SK-N-SH treated with all-trans-retinoic acid at 6 μM for 48 hours (cell line): ENCODE data around the gene ARL2.

Experiments used
- ATAC-seq: fragments of 200-7000 bp; cut with Tn5 transposase; 3 replicates; pipeline ENCODE4 v1.9.1; 2020; ENCODE audit warnings: mild to moderate bottlenecking, moderate library complexity
- ARNTL ChIP-seq: fragments of 450-650 bp; formaldehyde crosslinking; IDR thresholded peaks from 2 replicates; pipeline ENCODE4 v1.5.0; 2020; ENCODE audit warnings: low read depth, mild to moderate bottlenecking, moderate library complexity, borderline replicate concordance
- BACH2 ChIP-seq: fragments of 250-450 bp; sonication (Bioruptor Pico); IDR thresholded peaks from 2 replicates; pipeline ENCODE4 v1.9.0; 2021; ENCODE audit warnings: mild to moderate bottlenecking, borderline replicate concordance
- ESRRG ChIP-seq: fragments of 250-450 bp; sonication (Bioruptor Pico); IDR thresholded peaks from 2 replicates; pipeline ENCODE4 v1.6.1; 2021; ENCODE audit warnings: mild to moderate bottlenecking
- GLIS3 ChIP-seq: fragments of 250-450 bp; sonication (Bioruptor Pico); IDR thresholded peaks from 2 replicates; pipeline ENCODE4 v1.5.0; 2020; ENCODE audit warnings: mild to moderate bottlenecking, moderate library complexity
- ISL1 ChIP-seq: fragments of 250-450 bp; sonication (Bioruptor Pico); IDR thresholded peaks from 2 replicates; pipeline ENCODE4 v2.1.2; 2022; ENCODE audit warnings: mild to moderate bottlenecking, moderate library complexity
- OSR1 ChIP-seq: fragments of 250-450 bp; sonication (Bioruptor Pico); IDR thresholded peaks from 2 replicates; pipeline ENCODE4 v1.8.0; 2022; ENCODE audit warnings: moderate library complexity, mild to moderate bottlenecking, inconsistent platforms
- PPARA ChIP-seq: fragments of 250-450 bp; sonication (Bioruptor Pico); IDR thresholded peaks from 2 replicates; pipeline ENCODE4 v1.5.0; 2020; ENCODE audit warnings: mild to moderate bottlenecking, borderline replicate concordance
- RARB ChIP-seq: fragments of 250-450 bp; sonication (Bioruptor Pico); IDR thresholded peaks from 2 replicates; pipeline ENCODE4 v1.8.0; 2021; ENCODE audit warnings: mild to moderate bottlenecking, moderate library complexity
- TCF4 ChIP-seq: fragments of 250-450 bp; sonication (Bioruptor Pico); IDR thresholded peaks from 2 replicates; pipeline ENCODE4 v1.8.0; 2021; ENCODE audit warnings: mild to moderate bottlenecking, moderate library complexity, borderline replicate concordance
- TOX ChIP-seq: fragments of 250-450 bp; sonication (Bioruptor Pico); IDR thresholded peaks from 2 replicates; pipeline ENCODE4 v1.8.0; 2021; ENCODE audit warnings: mild to moderate bottlenecking, moderate library complexity, borderline replicate concordance
- ZC3H10 ChIP-seq: fragments of 250-450 bp; sonication (Bioruptor Pico); IDR thresholded peaks from 2 replicates; pipeline ENCODE4 v1.5.1; 2021; ENCODE audit warnings: mild to moderate bottlenecking, moderate library complexity
- ZFP3 ChIP-seq: fragments of 250-450 bp; sonication (Bioruptor Pico); IDR thresholded peaks from 2 replicates; pipeline ENCODE4 v1.5.0; 2020; ENCODE audit warnings: mild to moderate bottlenecking, moderate library complexity
- ZFP30 ChIP-seq: fragments of 450-650 bp; formaldehyde crosslinking; IDR thresholded peaks from 2 replicates; pipeline ENCODE4 v1.5.0; 2022; ENCODE audit warnings: mild to moderate bottlenecking, moderate library complexity
- ZNF565 ChIP-seq: fragments of 450-650 bp; formaldehyde crosslinking; conservative IDR thresholded peaks from 2 replicates; pipeline ENCODE4 v1.5.0; 2020; ENCODE audit warnings: low read depth, mild to moderate bottlenecking, moderate library complexity
- ZNF8 ChIP-seq: fragments of 450-650 bp; formaldehyde crosslinking; IDR thresholded peaks from 2 replicates; pipeline ENCODE4 v1.5.0; 2020; ENCODE audit warnings: mild to moderate bottlenecking, moderate library complexity
- TF ChIP-seq, protein P1 (sequence below): fragments of 250-450 bp; sonication (Bioruptor Pico); IDR thresholded peaks from 2 replicates; pipeline ENCODE4 v1.5.0; 2020; ENCODE audit warnings: mild to moderate bottlenecking, moderate library complexity
- TF ChIP-seq, protein P2 (sequence below): fragments of 250-450 bp; sonication (Bioruptor Pico); IDR thresholded peaks from 2 replicates; pipeline ENCODE4 v1.8.0; 2021; ENCODE audit warnings: low read depth, mild to moderate bottlenecking, moderate library complexity, borderline replicate concordance
- TF ChIP-seq, protein P3 (sequence below): fragments of 250-450 bp; sonication (Bioruptor Pico); IDR thresholded peaks from 2 replicates; pipeline ENCODE4 v1.8.0; 2020; ENCODE audit warnings: mild to moderate bottlenecking, moderate library complexity, borderline replicate concordance

ARL2 gene

GRCh38 chr11:65035579-65035978 lies 21.6 kb downstream of the ARL2 start:
- no peak for ATAC-seq
- TF ChIP-seq ZC3H10 (CRISPR knock-in tag) = no peak

GRCh38 chr11:65036931-65037330 lies 23.0 kb downstream of the ARL2 start:
- TF ChIP-seq ZNF565 (CRISPR knock-in tag) (no peak), RARB (CRISPR knock-in tag) (no peak), GLIS3 (no peak), ESRRG (no peak), TCF4 (CRISPR knock-in tag) (no peak), ZC3H10 (CRISPR knock-in tag) (no peak), ZFP3 (CRISPR knock-in tag) (no peak), OSR1 (CRISPR knock-in tag) (no peak), BACH2 (CRISPR knock-in tag) (no peak), ZFP30 (CRISPR knock-in tag) (no peak)
- TF ChIP-seq, protein P1, sequence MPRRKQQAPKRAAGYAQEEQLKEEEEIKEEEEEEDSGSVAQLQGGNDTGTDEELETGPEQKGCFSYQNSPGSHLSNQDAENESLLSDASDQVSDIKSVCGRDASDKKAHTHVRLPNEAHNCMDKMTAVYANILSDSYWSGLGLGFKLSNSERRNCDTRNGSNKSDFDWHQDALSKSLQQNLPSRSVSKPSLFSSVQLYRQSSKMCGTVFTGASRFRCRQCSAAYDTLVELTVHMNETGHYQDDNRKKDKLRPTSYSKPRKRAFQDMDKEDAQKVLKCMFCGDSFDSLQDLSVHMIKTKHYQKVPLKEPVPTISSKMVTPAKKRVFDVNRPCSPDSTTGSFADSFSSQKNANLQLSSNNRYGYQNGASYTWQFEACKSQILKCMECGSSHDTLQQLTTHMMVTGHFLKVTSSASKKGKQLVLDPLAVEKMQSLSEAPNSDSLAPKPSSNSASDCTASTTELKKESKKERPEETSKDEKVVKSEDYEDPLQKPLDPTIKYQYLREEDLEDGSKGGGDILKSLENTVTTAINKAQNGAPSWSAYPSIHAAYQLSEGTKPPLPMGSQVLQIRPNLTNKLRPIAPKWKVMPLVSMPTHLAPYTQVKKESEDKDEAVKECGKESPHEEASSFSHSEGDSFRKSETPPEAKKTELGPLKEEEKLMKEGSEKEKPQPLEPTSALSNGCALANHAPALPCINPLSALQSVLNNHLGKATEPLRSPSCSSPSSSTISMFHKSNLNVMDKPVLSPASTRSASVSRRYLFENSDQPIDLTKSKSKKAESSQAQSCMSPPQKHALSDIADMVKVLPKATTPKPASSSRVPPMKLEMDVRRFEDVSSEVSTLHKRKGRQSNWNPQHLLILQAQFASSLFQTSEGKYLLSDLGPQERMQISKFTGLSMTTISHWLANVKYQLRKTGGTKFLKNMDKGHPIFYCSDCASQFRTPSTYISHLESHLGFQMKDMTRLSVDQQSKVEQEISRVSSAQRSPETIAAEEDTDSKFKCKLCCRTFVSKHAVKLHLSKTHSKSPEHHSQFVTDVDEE (CRISPR knock-in tag) = no peak
- TF ChIP-seq, protein P2, sequence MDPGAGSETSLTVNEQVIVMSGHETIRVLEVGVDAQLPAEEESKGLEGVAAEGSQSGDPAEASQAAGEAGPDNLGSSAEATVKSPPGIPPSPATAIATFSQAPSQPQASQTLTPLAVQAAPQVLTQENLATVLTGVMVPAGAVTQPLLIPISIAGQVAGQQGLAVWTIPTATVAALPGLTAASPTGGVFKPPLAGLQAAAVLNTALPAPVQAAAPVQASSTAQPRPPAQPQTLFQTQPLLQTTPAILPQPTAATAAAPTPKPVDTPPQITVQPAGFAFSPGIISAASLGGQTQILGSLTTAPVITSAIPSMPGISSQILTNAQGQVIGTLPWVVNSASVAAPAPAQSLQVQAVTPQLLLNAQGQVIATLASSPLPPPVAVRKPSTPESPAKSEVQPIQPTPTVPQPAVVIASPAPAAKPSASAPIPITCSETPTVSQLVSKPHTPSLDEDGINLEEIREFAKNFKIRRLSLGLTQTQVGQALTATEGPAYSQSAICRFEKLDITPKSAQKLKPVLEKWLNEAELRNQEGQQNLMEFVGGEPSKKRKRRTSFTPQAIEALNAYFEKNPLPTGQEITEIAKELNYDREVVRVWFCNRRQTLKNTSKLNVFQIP (CRISPR knock-in tag) = no peak
- TF ChIP-seq, all 23 proteins: peak for 0
- no peak for ATAC-seq

GRCh38 chr11:65040520-65040846 lies 26.5 kb downstream of the ARL2 start:
- TF ChIP-seq, protein P2 (CRISPR knock-in tag) = no peak
- TF ChIP-seq TOX (CRISPR knock-in tag) = no peak
- TF ChIP-seq, protein P3, sequence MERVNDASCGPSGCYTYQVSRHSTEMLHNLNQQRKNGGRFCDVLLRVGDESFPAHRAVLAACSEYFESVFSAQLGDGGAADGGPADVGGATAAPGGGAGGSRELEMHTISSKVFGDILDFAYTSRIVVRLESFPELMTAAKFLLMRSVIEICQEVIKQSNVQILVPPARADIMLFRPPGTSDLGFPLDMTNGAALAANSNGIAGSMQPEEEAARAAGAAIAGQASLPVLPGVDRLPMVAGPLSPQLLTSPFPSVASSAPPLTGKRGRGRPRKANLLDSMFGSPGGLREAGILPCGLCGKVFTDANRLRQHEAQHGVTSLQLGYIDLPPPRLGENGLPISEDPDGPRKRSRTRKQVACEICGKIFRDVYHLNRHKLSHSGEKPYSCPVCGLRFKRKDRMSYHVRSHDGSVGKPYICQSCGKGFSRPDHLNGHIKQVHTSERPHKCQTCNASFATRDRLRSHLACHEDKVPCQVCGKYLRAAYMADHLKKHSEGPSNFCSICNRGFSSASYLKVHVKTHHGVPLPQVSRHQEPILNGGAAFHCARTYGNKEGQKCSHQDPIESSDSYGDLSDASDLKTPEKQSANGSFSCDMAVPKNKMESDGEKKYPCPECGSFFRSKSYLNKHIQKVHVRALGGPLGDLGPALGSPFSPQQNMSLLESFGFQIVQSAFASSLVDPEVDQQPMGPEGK (CRISPR knock-in tag) = no peak
- no peak for TF ChIP-seq ISL1
- no peak for TF ChIP-seq ZFP3 (CRISPR knock-in tag)
- no peak for TF ChIP-seq RARB (CRISPR knock-in tag)
- no peak for TF ChIP-seq ZNF8 (CRISPR knock-in tag)
- no peak for TF ChIP-seq ZNF565 (CRISPR knock-in tag)
- TF ChIP-seq PPARA (CRISPR knock-in tag) = no peak
- TF ChIP-seq, protein P1 (CRISPR knock-in tag) = no peak
- TF ChIP-seq ARNTL = no peak
- ATAC-seq = no peak
